ENCODE results near the gene MIEF1.

Gene MIEF1

DNA sequence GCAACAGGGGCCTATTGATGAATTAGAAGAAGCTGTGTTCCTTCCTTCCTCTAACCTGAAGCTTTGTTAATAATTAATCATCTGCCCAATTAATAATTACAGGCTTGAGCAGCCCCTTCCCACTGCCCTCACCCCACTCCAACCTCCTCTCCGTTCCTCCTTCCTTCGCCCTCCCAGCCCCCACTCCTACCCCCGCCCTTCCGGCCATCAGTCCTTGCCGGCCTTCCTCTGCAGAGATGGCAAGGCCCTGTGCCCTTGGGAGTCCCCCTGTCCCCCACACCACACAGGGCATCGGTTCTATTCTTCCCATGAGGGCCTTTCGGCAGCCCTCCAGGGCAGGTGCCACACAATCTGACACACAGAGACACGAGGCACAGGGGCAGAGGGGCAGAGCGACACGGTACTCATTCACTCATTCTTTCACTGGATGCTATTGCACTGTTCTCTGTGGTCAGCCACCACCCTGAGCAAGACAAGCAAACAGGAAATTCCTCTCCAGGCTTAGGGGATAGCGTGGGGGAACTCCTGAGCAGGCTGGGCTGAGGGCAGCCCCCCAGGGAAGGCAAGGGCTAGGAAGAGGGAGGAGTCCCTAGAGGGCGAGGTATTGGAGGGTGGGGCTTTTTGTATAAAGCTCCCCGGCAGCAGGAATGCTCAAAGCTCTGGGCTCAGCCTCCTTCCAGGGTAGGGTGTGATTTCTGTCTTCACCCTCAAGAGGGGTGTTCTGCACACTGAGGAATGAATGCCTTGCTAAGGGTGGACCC, 30.5 kb upstream of the MIEF1 start:
- DNase-seq: no peak

DNA sequence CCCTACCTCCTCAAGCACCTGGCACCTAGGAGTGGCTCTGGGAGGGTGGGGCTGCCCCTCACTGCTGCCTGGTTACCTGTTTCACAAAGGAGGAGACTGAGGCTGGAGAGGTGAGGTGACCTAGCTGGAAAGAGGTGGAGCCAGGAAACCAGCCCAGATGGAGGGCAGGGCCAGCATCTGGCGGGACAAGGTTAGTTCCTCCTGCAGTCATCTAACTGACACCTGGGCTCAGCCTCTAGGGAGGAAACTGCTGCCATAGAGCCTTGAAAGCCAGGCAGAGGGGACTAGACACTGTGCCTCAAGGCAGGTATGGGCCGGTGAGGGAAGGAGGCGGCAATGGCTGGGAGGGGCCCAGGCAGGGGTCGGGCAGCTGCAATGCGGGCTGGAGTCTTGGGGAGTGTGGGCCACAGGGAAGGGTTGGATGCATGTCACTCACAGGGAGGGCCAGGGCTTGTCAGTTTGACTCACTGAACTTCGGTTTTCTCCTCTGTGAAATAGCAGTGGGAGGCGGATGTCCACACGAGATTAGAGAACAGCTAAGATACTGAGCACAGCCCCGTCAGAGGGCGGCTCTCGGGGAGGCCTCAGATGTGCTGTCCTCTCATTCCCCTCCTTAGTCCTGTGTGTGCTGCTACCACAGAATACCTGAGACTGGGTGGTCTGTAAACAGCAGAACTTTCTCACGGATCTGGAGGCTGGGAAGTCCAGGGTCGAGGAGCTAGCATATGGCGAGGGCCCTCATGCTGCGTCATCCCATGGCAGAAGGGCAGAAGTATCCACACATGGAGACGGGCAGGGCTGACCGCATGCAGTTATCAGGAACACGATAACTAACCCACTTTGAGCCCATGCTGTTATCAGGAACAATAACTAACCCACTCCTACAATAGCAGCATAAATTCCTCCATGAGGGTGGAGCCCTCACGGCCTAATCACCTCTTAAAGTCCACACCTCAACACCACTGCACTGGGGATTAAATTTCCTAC, 29.2 kb upstream of the MIEF1 start:
- peak; percentile 61 for DNase-seq

DNA sequence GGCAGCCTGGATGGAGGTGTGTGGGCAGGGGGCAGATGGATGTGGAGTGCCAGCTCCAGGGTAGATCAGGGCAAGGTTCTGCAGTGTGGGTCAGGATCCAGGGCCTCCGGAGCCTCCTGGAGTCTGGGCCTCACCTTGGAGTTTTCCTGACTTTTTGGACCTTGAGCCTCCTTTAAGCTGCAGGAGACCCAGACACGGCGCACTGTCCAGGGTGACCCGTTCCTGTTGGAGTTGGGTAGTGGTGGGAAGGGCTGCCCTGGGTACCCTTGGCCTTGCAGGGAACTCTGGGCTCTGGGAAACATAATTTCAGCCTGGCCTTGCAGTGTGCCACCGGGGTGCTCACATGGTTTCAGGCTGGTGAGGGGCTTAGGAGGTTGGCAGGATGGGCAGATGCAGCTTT, 28.2 kb upstream of the MIEF1 start:
- DNase-seq: no peak

DNA sequence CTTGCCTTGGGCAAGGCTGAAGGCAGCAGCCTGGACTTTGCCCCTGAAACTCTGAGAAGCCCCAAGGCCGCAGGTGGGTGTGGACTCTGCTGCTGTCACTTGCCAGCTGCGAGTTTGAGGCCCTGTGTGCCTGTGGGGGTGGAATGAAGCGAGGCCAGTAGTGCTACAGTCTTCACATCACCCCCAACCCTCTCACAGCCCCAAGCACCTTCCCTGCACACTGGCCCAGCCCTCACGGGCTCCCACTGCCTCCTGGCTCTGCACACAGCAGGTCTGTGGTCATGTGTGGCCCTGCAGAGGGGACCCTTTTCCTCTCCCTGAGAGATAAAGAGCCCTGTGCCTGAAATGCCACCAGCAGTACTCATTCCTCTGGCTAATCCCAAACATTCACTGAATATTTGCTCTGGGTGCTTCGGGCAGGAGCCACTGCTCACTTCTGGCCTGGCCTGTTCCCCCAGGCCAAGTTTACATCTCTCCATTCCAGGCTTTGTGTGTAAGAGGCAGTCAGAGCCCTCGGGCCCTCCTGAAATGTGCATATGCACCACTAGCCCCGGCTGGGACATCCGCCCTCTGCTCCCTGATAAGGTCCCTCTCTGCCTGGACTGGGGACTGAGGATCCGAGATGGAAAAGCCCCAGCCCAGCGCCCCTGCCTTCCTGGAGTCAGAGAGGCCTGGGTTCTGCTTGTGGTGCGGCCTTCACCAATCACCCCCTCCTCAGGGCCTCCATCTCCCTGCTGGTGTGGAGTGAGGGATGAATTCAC, 27.6 kb upstream of the MIEF1 start:
- DNase-seq: no peak

DNA sequence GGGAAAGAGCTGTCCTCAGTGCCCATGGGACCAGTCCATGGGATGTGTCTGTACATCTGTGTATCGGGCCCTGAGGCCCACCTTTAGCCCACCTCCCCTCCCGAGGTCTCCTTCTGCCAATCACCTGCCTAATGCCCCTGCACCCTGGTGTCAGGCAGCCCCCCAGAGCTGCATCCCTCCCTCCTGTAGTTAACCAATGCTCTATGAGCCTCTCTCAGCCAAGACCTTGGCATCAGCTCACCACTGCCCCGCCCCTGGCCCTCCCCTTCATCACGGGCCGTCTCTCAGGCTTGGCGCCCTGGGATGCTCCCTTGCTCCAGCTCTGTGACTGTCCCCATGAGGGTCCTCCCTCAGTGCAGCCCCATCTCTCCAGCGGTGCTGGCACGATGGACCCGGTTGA, 26.8 kb upstream of the MIEF1 start:
- DNase-seq: no peak

DNA sequence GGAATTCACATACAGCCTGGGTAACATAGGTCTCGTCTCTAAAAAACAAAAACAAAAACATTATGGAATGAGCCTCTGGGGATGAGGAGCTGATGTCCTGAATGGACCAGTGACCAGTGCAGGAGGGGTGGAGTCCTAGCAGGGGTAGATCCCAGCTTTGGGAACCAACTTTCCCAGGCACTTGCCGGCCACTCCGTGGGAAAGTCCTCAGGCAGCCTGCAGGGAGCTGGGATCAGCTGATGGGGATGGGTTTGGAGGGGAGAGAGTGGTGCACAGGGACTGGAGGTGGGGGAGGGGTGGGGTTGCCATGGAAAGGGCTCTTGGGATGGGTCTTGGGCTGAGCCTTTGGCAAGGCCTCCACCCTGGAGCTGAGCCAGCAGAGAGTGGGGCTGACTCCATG, 26.2 kb upstream of the MIEF1 start:
- no peak for DNase-seq

DNA sequence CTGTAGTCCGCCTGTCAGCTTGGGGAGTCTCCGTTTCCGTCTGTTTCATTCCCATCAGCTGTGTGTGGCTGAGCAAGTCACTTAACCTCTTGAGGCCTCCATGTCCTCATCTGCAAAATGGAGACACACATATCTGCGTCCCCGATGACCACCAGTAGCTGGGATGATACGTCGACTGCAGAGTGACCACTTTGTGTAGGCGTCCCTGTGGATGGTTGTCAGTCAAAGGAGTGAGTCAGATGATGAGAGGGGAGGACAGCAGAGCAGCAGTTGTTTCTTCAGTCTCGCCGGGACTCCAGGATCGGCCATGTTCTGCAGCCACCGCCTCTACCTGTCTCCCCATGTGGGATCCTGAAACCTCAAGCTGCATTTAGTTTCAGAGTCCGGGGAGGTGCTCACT, 25.4 kb upstream of the MIEF1 start:
- DNase-seq: no peak

DNA sequence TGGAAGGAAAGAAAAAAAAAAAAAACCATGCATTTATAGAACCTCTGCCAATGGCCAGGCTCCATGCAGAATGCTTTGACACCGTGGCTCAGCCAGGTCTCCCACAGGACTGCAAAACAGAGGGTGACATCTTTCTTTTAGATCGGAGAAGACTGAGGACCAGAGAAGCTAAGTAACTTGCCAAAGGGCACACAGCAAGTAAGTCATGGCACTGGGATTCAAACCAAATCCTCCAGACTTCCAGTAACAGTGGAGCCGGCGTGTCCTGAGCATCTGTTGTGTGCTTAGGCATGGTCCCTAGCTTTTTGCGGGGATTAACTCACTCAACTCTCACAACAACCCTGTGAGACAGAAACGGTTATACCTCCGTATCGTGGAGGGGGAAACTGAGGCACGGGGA, 24.5 kb upstream of the MIEF1 start:
- no peak for DNase-seq

DNA sequence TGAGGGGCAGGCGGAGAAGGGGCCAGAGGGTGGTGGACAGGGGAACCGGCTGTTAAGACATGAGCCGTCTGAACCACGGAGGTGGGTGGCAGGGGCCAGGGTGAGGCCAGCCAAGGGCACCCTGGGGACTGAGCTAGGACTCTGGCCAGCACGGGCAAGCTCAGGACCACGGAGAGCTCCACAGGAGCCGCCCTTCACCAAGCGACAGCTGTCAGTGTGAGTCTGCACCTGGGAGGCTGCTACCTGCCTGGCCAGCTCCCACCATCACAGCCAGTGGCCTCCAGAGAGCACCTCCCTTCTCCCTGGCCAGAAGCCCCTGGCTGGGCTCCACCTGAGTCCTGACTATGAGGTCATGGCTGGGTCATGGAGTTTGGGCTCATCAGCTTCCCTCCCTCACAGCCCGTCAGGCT, 23.6 kb upstream of the MIEF1 start:
- no peak for DNase-seq

DNA sequence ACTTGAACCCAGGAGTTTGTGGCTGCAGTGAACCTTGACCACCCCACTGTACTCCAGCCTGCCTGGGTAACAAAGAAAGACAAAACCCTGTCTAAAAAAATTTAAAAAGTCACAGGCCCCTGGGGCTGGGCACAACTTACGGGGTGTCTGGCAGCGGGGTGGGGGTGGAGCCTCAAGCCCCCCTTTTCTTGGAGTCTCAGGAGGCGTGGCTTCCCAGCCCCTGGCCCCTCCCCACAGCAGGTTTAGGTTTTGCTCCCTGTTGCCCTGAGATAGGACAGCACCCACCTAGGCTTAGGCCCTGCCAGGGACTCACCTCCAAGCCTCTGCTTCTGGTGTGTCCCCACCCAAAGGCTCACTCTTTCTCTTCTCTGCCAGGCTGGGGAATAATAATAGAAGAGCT, 22.8 kb upstream of the MIEF1 start:
- DNase-seq: no peak

DNA sequence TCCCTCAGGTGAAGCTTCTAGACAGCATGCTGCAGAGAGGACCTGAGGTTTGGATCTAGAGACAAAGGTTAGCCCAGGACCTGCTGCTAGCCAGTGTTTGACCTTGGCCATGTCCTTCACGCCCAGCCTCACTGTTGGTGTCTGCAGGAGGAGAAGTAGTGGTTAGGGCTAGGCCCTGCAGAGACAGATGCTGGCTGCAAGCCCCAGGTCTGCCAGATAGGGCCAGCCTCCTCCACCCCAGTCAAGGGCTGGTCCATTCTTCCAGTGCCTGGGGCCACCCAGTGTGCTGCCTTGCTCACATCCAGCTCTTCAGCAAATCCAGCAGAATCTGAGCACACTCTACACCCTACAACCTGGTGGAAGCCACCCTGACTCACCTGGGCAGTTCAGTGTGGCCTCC, 21.5 kb upstream of the MIEF1 start:
- no peak for DNase-seq

DNA sequence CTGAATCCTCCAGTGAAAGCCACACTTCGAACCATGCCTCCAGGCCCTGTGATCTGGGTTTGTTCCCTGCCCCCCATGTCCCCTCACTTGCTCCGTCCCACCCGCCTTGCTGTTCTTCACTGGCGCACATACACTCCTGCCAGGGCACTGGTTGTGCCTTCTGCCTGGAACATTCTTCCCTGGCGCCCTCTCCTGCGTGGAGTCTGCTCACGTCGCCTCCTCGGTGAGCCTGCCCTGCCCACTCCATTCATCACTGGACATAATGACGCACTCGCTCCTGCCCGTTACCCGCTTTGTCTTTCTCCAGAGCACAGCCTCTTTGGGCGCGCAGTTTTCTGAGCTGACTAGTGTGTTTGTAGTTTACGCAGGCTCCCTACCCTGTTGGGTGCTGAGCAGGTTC, 21.0 kb upstream of the MIEF1 start:
- DNase-seq: no peak

DNA sequence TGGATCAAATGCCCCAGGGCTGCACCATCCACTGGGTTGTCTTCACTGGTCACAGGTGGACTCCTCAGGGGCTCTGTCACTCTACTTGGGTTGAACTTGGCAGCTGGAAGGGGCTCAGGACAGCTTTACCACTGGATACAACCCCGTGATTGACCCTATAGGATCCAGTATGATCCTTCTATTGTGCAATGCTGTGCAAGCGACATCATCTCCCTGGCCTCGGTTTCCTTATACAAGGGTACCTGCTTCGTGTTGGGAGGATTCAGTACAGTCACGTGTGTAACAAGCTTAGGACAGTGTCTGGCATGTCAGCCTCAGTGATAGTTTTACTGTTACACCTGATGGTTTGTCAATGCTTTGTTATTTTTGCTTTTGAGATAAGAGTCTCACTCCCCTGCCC, 20.5 kb upstream of the MIEF1 start:
- no peak for DNase-seq

DNA sequence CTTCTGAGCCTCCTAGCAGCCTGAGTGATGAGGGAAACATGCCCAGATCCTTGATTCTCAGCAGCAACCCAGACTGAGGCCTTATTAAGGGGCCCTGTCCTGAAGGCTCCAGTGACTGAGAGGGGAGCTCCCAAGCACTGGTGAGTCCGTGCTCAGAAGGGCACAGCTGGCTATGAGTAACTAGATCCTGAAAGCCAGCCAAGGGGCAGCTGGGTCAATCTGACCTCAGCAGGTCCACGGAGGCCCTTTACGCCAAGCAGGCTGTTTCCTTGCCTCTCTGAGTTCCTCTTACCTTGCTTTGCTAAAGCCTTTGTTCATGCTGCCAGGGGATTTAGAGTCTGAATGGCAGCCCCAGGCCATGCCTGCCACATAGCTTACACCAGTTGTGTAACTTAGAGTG, 19.3 kb upstream of the MIEF1 start:
- no peak for DNase-seq

DNA sequence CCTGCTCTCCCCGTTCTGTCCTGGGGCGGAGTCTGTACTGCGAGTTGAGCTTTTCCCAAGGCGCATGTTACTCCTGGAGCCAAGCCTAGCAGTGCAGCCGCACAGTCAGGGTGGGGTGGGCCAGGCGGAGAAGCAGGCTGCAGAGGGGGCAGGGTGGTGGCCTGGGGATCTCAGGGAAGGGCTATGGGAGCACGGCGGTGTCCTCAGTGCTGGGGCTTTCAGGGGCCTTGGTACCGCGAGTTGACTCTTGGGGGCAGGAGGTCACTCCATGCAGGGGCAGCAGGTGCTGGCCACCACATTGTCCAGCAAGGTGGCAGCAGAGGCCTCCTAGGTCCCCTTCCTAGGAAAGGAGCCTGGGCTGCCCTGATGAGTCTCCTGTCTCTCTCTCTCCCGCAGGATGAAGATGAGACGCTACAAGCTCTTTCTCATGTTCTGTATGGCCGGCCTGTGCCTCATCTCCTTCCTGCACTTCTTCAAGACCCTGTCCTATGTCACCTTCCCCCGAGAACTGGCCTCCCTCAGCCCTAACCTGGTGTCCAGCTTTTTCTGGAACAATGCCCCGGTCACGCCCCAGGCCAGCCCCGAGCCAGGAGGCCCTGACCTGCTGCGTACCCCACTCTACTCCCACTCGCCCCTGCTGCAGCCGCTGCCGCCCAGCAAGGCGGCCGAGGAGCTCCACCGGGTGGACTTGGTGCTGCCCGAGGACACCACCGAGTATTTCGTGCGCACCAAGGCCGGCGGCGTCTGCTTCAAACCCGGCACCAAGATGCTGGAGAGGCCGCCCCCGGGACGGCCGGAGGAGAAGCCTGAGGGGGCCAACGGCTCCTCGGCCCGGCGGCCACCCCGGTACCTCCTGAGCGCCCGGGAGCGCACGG, 14.9 kb upstream of the MIEF1 start:
- DNase-seq: no peak

DNA sequence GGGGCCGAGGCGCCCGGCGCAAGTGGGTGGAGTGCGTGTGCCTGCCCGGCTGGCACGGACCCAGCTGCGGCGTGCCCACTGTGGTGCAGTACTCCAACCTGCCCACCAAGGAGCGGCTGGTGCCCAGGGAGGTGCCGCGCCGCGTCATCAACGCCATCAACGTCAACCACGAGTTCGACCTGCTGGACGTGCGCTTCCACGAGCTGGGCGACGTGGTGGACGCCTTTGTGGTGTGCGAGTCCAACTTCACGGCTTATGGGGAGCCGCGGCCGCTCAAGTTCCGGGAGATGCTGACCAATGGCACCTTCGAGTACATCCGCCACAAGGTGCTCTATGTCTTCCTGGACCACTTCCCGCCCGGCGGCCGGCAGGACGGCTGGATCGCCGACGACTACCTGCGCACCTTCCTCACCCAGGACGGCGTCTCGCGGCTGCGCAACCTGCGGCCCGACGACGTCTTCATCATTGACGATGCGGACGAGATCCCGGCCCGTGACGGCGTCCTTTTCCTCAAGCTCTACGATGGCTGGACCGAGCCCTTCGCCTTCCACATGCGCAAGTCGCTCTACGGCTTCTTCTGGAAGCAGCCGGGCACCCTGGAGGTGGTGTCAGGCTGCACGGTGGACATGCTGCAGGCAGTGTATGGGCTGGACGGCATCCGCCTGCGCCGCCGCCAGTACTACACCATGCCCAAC, 14.1 kb upstream of the MIEF1 start:
- no peak for DNase-seq

DNA sequence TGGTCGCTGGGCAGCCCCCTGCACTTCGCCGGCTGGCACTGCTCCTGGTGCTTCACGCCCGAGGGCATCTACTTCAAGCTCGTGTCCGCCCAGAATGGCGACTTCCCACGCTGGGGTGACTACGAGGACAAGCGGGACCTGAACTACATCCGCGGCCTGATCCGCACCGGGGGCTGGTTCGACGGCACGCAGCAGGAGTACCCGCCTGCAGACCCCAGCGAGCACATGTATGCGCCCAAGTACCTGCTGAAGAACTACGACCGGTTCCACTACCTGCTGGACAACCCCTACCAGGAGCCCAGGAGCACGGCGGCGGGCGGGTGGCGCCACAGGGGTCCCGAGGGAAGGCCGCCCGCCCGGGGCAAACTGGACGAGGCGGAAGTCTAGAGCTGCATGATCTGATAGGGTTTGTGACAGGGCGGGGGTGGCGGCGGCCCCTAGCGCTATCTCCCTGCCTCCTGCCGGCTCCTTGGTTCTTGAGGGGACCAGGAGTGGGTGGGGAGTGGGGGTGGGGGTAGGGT, 13.5 kb upstream of the MIEF1 start:
- DNase-seq: no peak

DNA sequence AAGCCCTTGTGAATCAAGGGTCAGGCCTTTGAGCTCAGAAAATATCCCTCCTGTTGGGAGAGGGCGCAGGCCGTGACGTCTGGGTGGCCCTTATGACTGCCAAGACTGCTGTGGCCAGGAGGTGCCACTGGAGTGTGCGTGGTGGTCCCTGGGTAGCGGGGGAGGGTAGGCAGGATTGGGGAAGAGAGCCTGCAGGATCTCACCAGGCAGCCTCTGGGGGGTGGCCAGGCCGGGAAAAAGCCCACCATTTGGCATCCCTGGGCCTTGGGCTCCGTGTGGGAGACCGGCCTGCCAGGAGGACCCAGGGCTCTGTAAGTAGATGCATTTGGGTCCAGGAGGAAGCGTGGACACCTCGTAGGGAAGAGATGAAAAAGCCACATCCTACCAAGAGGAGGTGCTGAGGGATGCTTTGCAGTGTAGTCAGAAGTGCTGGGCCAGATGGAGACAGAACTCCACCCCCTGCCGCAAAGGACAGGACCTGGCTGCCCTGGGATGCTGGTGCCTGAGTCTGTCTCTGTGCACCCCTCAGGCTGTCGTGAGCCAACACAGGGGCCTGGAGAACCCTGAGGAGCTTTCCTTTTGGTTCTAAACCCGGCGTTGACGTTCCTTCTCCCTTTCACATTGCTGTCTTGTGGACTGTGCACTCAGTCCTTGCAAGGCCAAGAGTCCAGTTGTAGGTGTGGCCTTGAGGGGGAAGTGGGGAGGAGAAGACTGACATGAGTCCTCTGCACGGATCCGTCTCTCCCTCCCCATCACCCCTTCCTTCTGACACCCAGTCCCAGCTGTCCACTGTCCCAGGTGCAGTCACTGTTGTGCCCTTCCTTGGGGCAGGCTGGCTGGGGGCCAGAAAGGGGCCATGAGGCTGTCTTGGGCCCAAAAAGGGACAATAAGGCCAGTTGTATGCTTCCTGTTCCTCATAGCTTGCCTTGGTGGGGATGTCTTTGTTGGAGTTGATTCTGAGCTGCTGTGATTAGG, 12.7 kb upstream of the MIEF1 start:
- no peak for DNase-seq

DNA sequence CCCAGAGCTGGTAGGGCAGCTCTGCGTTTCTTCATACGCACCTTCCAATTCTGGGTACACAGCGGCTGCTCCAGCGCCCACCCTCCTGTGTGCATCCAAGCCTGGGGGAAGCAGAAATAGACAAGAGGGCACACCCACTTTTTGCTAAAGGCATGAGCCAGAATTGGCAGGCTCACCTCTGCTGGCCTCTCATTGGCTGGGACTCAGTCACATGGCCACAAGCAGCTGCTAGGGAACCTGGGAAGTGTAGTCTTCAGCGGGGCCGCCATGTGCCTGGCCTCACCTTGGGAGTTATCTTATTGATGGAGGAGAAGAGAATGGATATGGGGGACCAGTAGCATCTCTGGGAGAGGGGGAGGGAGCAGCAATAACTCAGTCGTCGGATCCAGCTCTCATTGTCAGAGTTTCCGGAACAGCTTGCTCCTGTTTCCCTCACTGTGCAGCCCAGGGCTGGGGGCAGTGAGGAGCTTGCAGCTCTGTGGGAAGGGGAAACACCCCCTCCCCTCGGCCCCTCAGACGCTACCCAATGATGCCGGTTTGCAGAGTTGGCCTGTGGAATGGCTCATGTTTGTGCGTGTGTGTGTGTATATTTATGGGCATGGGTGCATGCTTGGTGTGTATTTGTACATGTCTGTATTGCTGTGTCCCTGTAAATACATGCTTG, 11.8 kb upstream of the MIEF1 start:
- peak; percentile 22 for DNase-seq

Data from NCI-H187 treated with DMSO at 0.1 percent for 48 hours (cell line).